Activated naive CD4-positive, alpha-beta T cell treated with anti-CD3 and anti-CD28 coated beads for 36 hours (primary cell): ENCODE measurements around the gene ACTR2. TPM values are rescaled to one million over a fixed set of nuclear protein-coding genes. Genes with fewer than 3 reads are reported as not detected.
"Not testable (repeated sequence)": the region's sequence is repeated elsewhere in the genome, so short reads cannot be mapped to it uniquely, and the experiment has no call there.

Source experiments
- CTCF ChIA-PET: fragments of 350-600 bp; sonication (Branson Sonifier 250); formaldehyde crosslinking; loops from one replicate; lab custom pipeline; 2021; ENCODE audit warnings: antibody characterized with exemption; lab: Charles Lee
- DNase-seq: peaks from one replicate; pipeline ENCODE4 v3.0.0-alpha.2; 2020
- H3K27ac Mint-ChIP-seq: one replicate; pipeline ENCODE4 v1.8.0; 2021; ENCODE audit warnings: mild to moderate bottlenecking, mixed read lengths
- H3K27me3 Mint-ChIP-seq: one replicate; pipeline ENCODE4 v1.8.0; 2021; ENCODE audit warnings: low read depth, mixed read lengths
- H3K36me3 Mint-ChIP-seq: one replicate; pipeline ENCODE4 v1.8.0; 2021; ENCODE audit warnings: low read depth, mixed read lengths
- H3K4me1 Mint-ChIP-seq: one replicate; pipeline ENCODE4 v1.8.0; 2021; ENCODE audit warnings: low read depth, mixed read lengths
- H3K4me3 Mint-ChIP-seq: one replicate; pipeline ENCODE4 v1.8.0; 2021; ENCODE audit warnings: mild to moderate bottlenecking, moderate library complexity, mixed read lengths
- H3K9me3 Mint-ChIP-seq: one replicate; pipeline ENCODE4 v1.8.0; 2021; ENCODE audit warnings: mixed read lengths
- intact Hi-C: fragments of 100-400 bp; cut with micrococcal nuclease; formaldehyde crosslinking; loops from one replicate; pipeline ENCODE4 v1.15.1; 2023
- total RNA-seq, 2 experiments: library from RNA; stranded (reverse); gene quantifications; one replicate each; pipeline ENCODE4 v1.2.3, GENCODE V29; 2021

The ACTR2 gene
- total RNA-seq, 2 experiments from 2014 or later = 358 to 366 TPM

- Mint-ChIP-seq H3K27ac (peak overlapping the region; percentile 82), H3K4me1 (peaks cover 41% of the 10 kb centered on the region), H3K4me3 (peak overlapping the region; percentile 62), H3K36me3 (no peaks in the 10 kb centered on the region), H3K27me3 (no peaks in the 10 kb centered on the region), H3K9me3 (no peaks in the 10 kb centered on the region)
- CTCF ChIA-PET = interaction anchor here (0.6 to 1.7 kb wide), 5 partner anchors 38 to 273 kb away, joined by 3 to 4 read pairs (median 3); no protein-coding TSS in a partner anchor
- intact Hi-C loops = loop anchor here (1.0 to 2.0 kb wide), 13 partner anchors 19 to 1460 kb away; partner anchors contain the start of genes ACTR2, RAB1A, SLC1A4 and SPRED2
- peak; percentile 85 for DNase-seq
These were observed 73.4 kb downstream of the ACTR2 start for GRCh38 chr2:65300761-65301711.

- no peak overlapping the region for H3K27ac Mint-ChIP-seq
- DNase-seq = no peak
- H3K36me3 Mint-ChIP-seq = no peaks in the 10 kb centered on the region
- no peaks in the 10 kb centered on the region for H3K9me3 Mint-ChIP-seq
- intact Hi-C loops = no loop called here
- CTCF ChIA-PET = no interaction called here
- no peak overlapping the region for H3K4me3 Mint-ChIP-seq
- H3K27me3 Mint-ChIP-seq = no peaks in the 10 kb centered on the region
- H3K4me1 Mint-ChIP-seq = peaks cover 19% of the 10 kb centered on the region
These were observed 78.3 kb downstream of the ACTR2 start for GRCh38 chr2:65305934-65306333.

- no peaks in the 10 kb centered on the region for H3K4me1 Mint-ChIP-seq
- no peaks in the 10 kb centered on the region for H3K9me3 Mint-ChIP-seq
- intact Hi-C loops = no loop called here
- DNase-seq = no peak
- no peak overlapping the region for H3K4me3 Mint-ChIP-seq
- H3K36me3 Mint-ChIP-seq = peaks cover 14% of the 10 kb centered on the region
- H3K27ac Mint-ChIP-seq = no peak overlapping the region
- no peaks in the 10 kb centered on the region for H3K27me3 Mint-ChIP-seq
- CTCF ChIA-PET = no interaction called here
These were observed 82.1 kb downstream of the ACTR2 start for GRCh38 chr2:65309699-65310098.

DNA sequence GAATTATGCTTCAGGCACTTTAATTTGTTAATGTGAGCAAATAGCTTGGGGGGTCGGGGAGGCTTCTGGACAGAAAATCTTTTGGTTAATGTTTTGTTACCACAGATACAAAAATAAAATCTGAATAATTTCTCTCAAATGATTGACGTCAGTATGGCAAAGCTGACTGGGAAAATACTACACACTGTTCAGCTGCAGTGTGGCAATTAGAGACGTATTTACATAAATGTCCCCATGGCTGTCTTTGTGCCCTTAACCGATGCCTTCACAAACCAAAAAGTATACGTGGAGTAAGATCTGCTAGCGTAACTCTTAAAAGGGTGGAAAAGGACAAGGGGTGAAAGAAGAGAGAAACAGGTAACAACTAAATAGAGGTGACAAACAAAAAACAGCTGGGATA is 83.4 kb downstream of the ACTR2 start:
- intact Hi-C loops = no loop called here
- CTCF ChIA-PET = no interaction called here
- no peaks in the 10 kb centered on the region for H3K27me3 Mint-ChIP-seq
- no peaks in the 10 kb centered on the region for H3K9me3 Mint-ChIP-seq
- no peak for DNase-seq
- H3K4me3 Mint-ChIP-seq = no peak overlapping the region
- no peaks in the 10 kb centered on the region for H3K4me1 Mint-ChIP-seq
- H3K27ac Mint-ChIP-seq = no peak overlapping the region
- H3K36me3 Mint-ChIP-seq = peaks cover 14% of the 10 kb centered on the region

GRCh38 chr2:65311596-65311995 is 84.0 kb downstream of the ACTR2 start:
- Mint-ChIP-seq H3K4me3 (no peak overlapping the region), H3K27me3 (no peaks in the 10 kb centered on the region), H3K27ac (no peak overlapping the region), H3K9me3 (no peaks in the 10 kb centered on the region), H3K36me3 (peaks cover 14% of the 10 kb centered on the region), H3K4me1 (no peaks in the 10 kb centered on the region)
- CTCF ChIA-PET = no interaction called here
- no peak for DNase-seq
- intact Hi-C loops = no loop called here

DNA sequence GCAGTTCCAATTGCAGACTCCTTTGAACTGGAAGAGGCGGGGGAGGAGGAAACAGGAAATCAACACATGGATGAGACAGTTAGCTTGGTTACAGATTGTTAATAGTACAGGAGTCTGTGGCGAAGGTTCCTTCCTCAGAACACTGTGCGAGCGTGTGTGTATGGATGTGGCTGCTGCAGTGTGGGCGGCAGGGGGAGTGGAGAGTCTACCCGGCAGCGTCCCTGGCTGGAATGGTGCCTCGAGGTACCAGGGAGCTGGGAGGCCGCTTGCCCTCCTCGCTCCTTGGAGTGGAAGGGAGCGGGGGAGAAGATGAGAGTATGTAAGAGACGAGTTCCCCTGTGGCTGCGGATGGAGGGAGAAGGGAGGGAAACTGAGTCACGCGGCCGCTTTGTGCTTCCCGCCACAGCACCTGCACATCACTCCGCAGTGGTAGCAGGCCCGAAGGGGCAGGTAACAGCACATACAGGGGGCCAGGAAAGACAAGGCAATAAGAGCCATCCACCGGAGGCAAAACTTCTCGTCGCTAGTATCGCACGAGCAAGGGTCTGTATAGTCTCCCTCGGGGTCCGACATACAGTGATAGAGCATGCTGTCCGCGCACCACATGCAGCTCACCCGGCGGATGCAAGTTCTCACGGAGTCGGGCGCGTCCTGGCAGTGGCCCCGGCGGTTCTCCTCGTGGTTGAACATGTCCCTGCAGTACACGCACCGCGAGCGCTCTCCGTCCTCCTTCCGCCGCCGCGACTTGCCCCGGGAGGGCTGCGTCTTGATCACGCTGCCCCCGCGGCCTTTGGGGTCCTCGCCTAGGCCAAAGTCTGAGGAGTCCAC is 85.7 kb downstream of the ACTR2 start:
- Mint-ChIP-seq H3K4me3 (no peak overlapping the region), H3K9me3 (no peaks in the 10 kb centered on the region), H3K27me3 (no peaks in the 10 kb centered on the region), H3K27ac (no peak overlapping the region), H3K4me1 (no peaks in the 10 kb centered on the region), H3K36me3 (peaks cover 14% of the 10 kb centered on the region)
- CTCF ChIA-PET = no interaction called here
- DNase-seq = no peak
- intact Hi-C loops = no loop called here

DNA sequence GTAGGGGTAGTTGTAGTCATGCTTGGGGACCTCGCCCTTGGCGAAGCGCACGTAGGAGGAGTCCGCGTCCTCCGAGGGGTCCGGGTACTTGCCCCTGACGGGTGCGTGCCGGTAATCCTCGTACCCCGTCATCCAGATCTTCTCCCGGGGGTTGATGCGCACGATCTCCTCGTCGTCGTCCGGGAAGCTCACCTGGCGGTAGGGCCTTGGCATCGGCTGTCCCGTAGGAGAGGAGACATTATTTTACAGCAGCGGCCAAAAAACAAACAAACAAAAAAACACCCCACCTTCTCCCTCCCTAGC is 86.3 kb downstream of the ACTR2 start:
- Mint-ChIP-seq H3K27me3 (no peaks in the 10 kb centered on the region), H3K4me3 (no peak overlapping the region), H3K4me1 (no peaks in the 10 kb centered on the region), H3K27ac (no peak overlapping the region), H3K9me3 (no peaks in the 10 kb centered on the region), H3K36me3 (peaks cover 14% of the 10 kb centered on the region)
- intact Hi-C loops = no loop called here
- CTCF ChIA-PET = no interaction called here
- no peak for DNase-seq

DNA sequence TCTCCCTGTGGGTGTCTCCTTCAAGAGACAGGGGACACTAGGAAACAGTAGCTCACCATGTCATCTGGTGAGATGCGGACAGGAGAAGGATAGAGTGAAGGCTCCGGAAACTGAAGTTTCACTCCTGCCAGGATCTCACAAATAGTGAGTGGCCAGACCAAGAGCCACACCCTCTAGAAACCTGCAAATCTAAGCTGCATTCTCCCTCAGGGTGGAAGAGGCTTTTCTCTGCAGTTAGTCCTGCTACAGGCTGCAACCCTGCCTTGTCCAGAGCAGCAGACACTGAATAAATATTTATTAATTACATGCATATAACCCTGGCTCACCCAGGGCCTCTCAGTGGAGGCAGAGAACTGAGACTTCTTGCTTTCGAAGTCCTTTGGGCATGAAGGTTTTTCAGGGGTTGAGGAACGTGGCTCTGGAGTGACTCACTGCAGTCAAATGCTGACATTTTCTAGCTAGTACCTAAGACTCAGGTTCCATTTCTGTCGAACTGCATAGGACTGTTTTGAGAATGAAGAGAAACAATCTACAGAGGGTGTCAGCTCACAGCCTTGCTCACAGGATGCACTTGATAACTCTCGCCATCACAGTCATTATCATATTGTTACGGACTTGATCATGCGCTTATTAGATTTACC is 87.3 kb downstream of the ACTR2 start:
- no peak overlapping the region for H3K27ac Mint-ChIP-seq
- no peaks in the 10 kb centered on the region for H3K9me3 Mint-ChIP-seq
- peaks cover 5% of the 10 kb centered on the region for H3K4me1 Mint-ChIP-seq
- CTCF ChIA-PET = no interaction called here
- H3K36me3 Mint-ChIP-seq = peaks cover 14% of the 10 kb centered on the region
- no peaks in the 10 kb centered on the region for H3K27me3 Mint-ChIP-seq
- intact Hi-C loops = no loop called here
- DNase-seq = no peak
- no peak overlapping the region for H3K4me3 Mint-ChIP-seq

- no peak for DNase-seq
- H3K36me3 Mint-ChIP-seq = peaks cover 14% of the 10 kb centered on the region
- no peaks in the 10 kb centered on the region for H3K27me3 Mint-ChIP-seq
- peaks cover 11% of the 10 kb centered on the region for H3K4me1 Mint-ChIP-seq
- H3K4me3 Mint-ChIP-seq = no peak overlapping the region
- intact Hi-C loops = no loop called here
- CTCF ChIA-PET = no interaction called here
- H3K27ac Mint-ChIP-seq = no peak overlapping the region
- H3K9me3 Mint-ChIP-seq = no peaks in the 10 kb centered on the region
These were observed 88.4 kb downstream of the ACTR2 start for GRCh38 chr2:65316072-65316471.

DNA sequence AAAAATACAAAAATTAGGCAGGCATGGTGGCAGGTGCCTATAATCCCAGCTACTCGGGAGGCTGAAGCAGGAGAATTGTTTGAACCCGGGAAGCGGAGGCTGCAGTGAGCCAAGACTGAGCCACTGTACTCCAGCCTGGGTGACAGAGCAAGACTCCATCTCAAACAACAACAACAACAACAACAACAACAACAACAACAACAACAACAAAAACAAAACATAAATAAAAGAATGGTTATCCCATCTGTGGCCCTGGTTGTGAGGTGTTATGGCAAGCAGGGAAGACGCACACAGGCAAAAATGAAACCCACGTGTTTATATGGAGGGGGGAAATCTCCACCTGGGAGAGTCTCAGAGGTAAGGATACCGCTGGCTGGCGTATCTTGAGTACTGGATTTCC is 89.7 kb downstream of the ACTR2 start:
- peaks cover 14% of the 10 kb centered on the region for H3K36me3 Mint-ChIP-seq
- H3K4me3 Mint-ChIP-seq, H3K27ac Mint-ChIP-seq, H3K9me3 Mint-ChIP-seq, intact Hi-C loops, H3K27me3 Mint-ChIP-seq, DNase-seq: not testable (repeated sequence)
- peaks cover 11% of the 10 kb centered on the region for H3K4me1 Mint-ChIP-seq
- CTCF ChIA-PET = interaction anchor here (0.9 kb wide), 1 partner anchor 9 kb away, joined by 3 read pairs; no protein-coding TSS in a partner anchor

- intact Hi-C loops = no loop called here
- H3K9me3 Mint-ChIP-seq = no peaks in the 10 kb centered on the region
These were observed 90.2 kb downstream of the ACTR2 start for GRCh38 chr2:65317841-65318240.

GRCh38 chr2:65319072-65319673 is 91.5 kb downstream of the ACTR2 start:
- Mint-ChIP-seq H3K27ac (no peak overlapping the region), H3K4me1 (peaks cover 11% of the 10 kb centered on the region)
- no peak for DNase-seq

More at GRCh38 chr2:65317841-65318240, 90.2 kb downstream of the ACTR2 start:
- Mint-ChIP-seq H3K4me3 (no peak overlapping the region), H3K4me1 (peaks cover 11% of the 10 kb centered on the region), H3K36me3 (peaks cover 12% of the 10 kb centered on the region), H3K27me3 (no peaks in the 10 kb centered on the region), H3K27ac (no peak overlapping the region)
- CTCF ChIA-PET = interaction anchor here (0.9 kb wide), 1 partner anchor 8 kb away, joined by 3 read pairs; no protein-coding TSS in a partner anchor
- DNase-seq = no peak

More at GRCh38 chr2:65319072-65319673, 91.5 kb downstream of the ACTR2 start:
- Mint-ChIP-seq H3K9me3 (no peaks in the 10 kb centered on the region), H3K36me3 (no peaks in the 10 kb centered on the region), H3K27me3 (no peaks in the 10 kb centered on the region), H3K4me3 (no peak overlapping the region)
- intact Hi-C loops = no loop called here
- CTCF ChIA-PET = interaction anchor here (0.6 to 1.1 kb wide), 2 partner anchors 14 to 17 kb away, joined by 3 read pairs; no protein-coding TSS in a partner anchor
